ENCODE data around the gene CLEC4M.

CLEC4M gene

GRCh38 chr19:7818806-7819205, 55.8 kb downstream of the CLEC4M start:
- DNase-seq = no peak
